HepG2 (cell line): Measurements from ENCODE around the gene ACADVL. TPM values are rescaled to one million over a fixed set of nuclear protein-coding genes. Genes with fewer than 3 reads are reported as not detected.

ENCODE experiments used
- ETV5 ChIP-seq: IDR thresholded peaks from 2 replicates; pipeline ENCODE4 v1.6.1; 2018; ENCODE audit warnings: missing biosample characterization, missing genetic modification reagents, inconsistent platforms, borderline replicate concordance
- HMGXB4 ChIP-seq, 2 experiments: sonication (generic) in 1 of 2; formaldehyde crosslinking in 1 of 2; IDR thresholded peaks; 2 replicates each; pipeline versions ENCODE4 v1.4.0 to v1.6.1; 2018 to 2020; ENCODE audit warnings: missing genetic modification reagents in 2 of 2, borderline replicate concordance in 1 of 2, low read depth in 1 of 2, mild to moderate bottlenecking in 1 of 2, missing biosample characterization in 1 of 2
- KAT7 ChIP-seq: IDR thresholded peaks from 2 replicates; pipeline ENCODE4 v1.6.1; 2018; ENCODE audit warnings: borderline replicate concordance, missing compliant biosample characterization
- KLF13 ChIP-seq: sonication (generic); formaldehyde crosslinking; IDR thresholded peaks from 2 replicates; pipeline ENCODE4 v1.4.0; 2020; ENCODE audit warnings: mild to moderate bottlenecking, missing genetic modification reagents
- LCORL ChIP-seq, 2 experiments: fragments of 450-650 bp in 1 of 2; sonication (generic) in 1 of 2; formaldehyde crosslinking in 1 of 2; IDR thresholded peaks; 2 replicates each; pipeline versions ENCODE4 v1.5.0 to v1.6.1; 2017 to 2020; ENCODE audit warnings: antibody characterized with exemption in 1 of 2, missing genetic modification reagents in 1 of 2
- NFKBIZ ChIP-seq: IDR thresholded peaks from 2 replicates; pipeline ENCODE4 v1.6.1; 2018; ENCODE audit warnings: missing genetic modification reagents, missing compliant biosample characterization
- SALL1 ChIP-seq: sonication (generic); formaldehyde crosslinking; IDR thresholded peaks from 2 replicates; pipeline ENCODE4 v1.8.0; 2022; ENCODE audit warnings: mild to moderate bottlenecking, missing genetic modification reagents
- SAP130 ChIP-seq: IDR thresholded peaks from 2 replicates; pipeline ENCODE4 v1.6.1; 2016; ENCODE audit warnings: low read depth
- SP5 ChIP-seq: IDR thresholded peaks from 2 replicates; pipeline ENCODE4 v1.6.1; 2016; ENCODE audit warnings: low read depth, borderline replicate concordance
- TFE3 ChIP-seq: IDR thresholded peaks from 2 replicates; pipeline ENCODE4 v1.6.1; 2016
- ZBTB42 ChIP-seq: sonication (generic); formaldehyde crosslinking; IDR thresholded peaks from 2 replicates; pipeline ENCODE4 v1.5.0; 2020; ENCODE audit warnings: mild to moderate bottlenecking, missing genetic modification reagents
- ZBTB8A ChIP-seq: sonication (generic); formaldehyde crosslinking; IDR thresholded peaks from 2 replicates; pipeline ENCODE4 v1.4.0; 2020; ENCODE audit warnings: mild to moderate bottlenecking, low read depth, missing genetic modification reagents, borderline replicate concordance
- ZNF101 ChIP-seq: sonication (generic); formaldehyde crosslinking; IDR thresholded peaks from 2 replicates; pipeline ENCODE4 v1.4.0; 2020; ENCODE audit warnings: mild to moderate bottlenecking, low read depth, missing genetic modification reagents, borderline replicate concordance
- ZNF510 ChIP-seq: sonication (generic); formaldehyde crosslinking; IDR thresholded peaks from 2 replicates; pipeline ENCODE4 v1.4.0; 2020; ENCODE audit warnings: low read depth, mild to moderate bottlenecking, missing genetic modification reagents
- ZNF776 ChIP-seq: sonication (generic); formaldehyde crosslinking; IDR thresholded peaks from 2 replicates; pipeline ENCODE4 v1.4.0; 2020; ENCODE audit warnings: mild to moderate bottlenecking, missing genetic modification reagents
- ZNF784 ChIP-seq: sonication (generic); formaldehyde crosslinking; IDR thresholded peaks from 2 replicates; pipeline ENCODE4 v1.5.1; 2020; ENCODE audit warnings: missing genetic modification reagents, mild to moderate bottlenecking, borderline replicate concordance
- ZNF841 ChIP-seq: sonication (generic); formaldehyde crosslinking; IDR thresholded peaks from 2 replicates; pipeline ENCODE4 v1.8.1; 2023; ENCODE audit warnings: missing genetic modification reagents, borderline replicate concordance
- polyA plus RNA-seq, 8 experiments: library from polyadenylated mRNA; depleted of rRNA in 3 of 8; stranded (reverse) in 7 of 8; unstranded in 1 of 8; fragments of >200 nt; fragmentation: Illumina TruSeq in 4 of 8; extraction: Trizol in 4 of 8; gene quantifications; 2 replicates each; pipeline versions ENCODE4 v1.2.1 to v1.2.3, GENCODE V29; 2011 to 2016; ENCODE audit warnings: low read depth in 4 of 8, missing spikeins in 1 of 8, mixed read lengths in 1 of 8; ENCODE audit not compliant: insufficient read depth in 1 of 8
- total RNA-seq, 5 experiments: library from RNA; depleted of rRNA; stranded (reverse); fragments of >200 nt; fragmentation: Illumina TruSeq; extraction: Trizol; gene quantifications; 2 replicates each; pipeline ENCODE4 v1.2.3, GENCODE V29; 2016; ENCODE audit warnings: low read depth in 1 of 5
- TF ChIP-seq, protein P1 (sequence below): IDR thresholded peaks from 2 replicates; pipeline ENCODE4 v1.6.1; 2016; ENCODE audit warnings: mild to moderate bottlenecking, missing biosample characterization, missing genetic modification reagents
- TF ChIP-seq, protein P2 (sequence below): sonication (generic); formaldehyde crosslinking; IDR thresholded peaks from 2 replicates; pipeline ENCODE4 v1.8.1; 2023; ENCODE audit warnings: mild to moderate bottlenecking, moderate library complexity, missing genetic modification reagents
- TF ChIP-seq, protein P3 (sequence below): sonication (generic); formaldehyde crosslinking; IDR thresholded peaks from 2 replicates; pipeline ENCODE4 v1.4.0; 2020; ENCODE audit warnings: missing genetic modification reagents

Gene ACADVL
- total and polyA plus RNA-seq, 2 of the 13 experiments (the other 11 are each of a cell fraction or from before 2014, with no cell fraction given): 219 to 412 TPM

- TF ChIP-seq ETV5 (peak; percentile 38; the same call in 1 of the 2 replicates), ZNF776 (CRISPR knock-in tag) (0 out of 2 replicates have a peak, but pooled peaks have one; percentile 40), ZNF784 (no peak), ZNF510 (no peak), ZNF101 (no peak), HMGXB4 (CRISPR knock-in tag; IDR thresholded peaks at IDR 0.05; ENCODE audit: borderline replicate concordance in 1 of 2, low read depth in 1 of 2) (peak in 1 of 2 experiments; percentile 52; a peak in 1 of 4 replicates), ZBTB42 (CRISPR knock-in tag) (no peak), SP5 (CRISPR knock-in tag) (peak; percentile 64; the same call in 1 of the 2 replicates), KLF13 (CRISPR knock-in tag) (no peak), NFKBIZ (CRISPR knock-in tag) (no peak), LCORL (IDR thresholded peaks at IDR 0.05) (no peak), LCORL (CRISPR knock-in tag; IDR thresholded peaks at IDR 0.05) (0 out of 2 replicates have a peak, but pooled peaks have one; percentile 29), ZNF841 (CRISPR knock-in tag) (no peak), TFE3 (CRISPR knock-in tag) (no peak), SALL1 (CRISPR knock-in tag) (peak; percentile 48; the same call in 1 of the 2 replicates), ZBTB8A (CRISPR knock-in tag) (peak; percentile 90; the same call in 1 of the 2 replicates), SAP130 (peak; percentile 59), KAT7 (CRISPR knock-in tag) (peak; percentile 30; the same call in 1 of the 2 replicates)
- TF ChIP-seq, protein P1, sequence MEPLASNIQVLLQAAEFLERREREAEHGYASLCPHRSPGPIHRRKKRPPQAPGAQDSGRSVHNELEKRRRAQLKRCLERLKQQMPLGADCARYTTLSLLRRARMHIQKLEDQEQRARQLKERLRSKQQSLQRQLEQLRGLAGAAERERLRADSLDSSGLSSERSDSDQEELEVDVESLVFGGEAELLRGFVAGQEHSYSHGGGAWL (CRISPR knock-in tag): 0 out of 2 replicates have a peak, but pooled peaks have one; percentile 39
- TF ChIP-seq, protein P2, sequence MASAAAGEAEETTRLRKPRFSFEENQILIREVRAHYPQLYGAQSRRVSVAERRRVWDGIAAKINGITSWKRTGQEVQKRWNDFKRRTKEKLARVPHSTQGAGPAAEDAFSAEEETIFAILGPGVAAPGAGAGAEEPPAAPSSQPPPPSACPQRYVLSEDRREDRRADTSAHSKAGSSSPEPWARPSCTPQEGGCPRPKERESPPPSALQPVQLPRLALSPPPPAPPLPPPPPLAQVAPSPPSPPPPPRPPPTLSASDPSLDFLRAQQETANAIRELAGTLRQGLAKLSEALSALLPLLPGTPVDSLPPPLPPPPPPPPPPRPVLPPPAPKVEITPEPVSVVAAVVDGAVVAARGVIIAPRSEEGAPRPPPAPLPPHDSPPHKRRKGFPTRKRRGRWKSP (CRISPR knock-in tag): no peak
- TF ChIP-seq, protein P3, sequence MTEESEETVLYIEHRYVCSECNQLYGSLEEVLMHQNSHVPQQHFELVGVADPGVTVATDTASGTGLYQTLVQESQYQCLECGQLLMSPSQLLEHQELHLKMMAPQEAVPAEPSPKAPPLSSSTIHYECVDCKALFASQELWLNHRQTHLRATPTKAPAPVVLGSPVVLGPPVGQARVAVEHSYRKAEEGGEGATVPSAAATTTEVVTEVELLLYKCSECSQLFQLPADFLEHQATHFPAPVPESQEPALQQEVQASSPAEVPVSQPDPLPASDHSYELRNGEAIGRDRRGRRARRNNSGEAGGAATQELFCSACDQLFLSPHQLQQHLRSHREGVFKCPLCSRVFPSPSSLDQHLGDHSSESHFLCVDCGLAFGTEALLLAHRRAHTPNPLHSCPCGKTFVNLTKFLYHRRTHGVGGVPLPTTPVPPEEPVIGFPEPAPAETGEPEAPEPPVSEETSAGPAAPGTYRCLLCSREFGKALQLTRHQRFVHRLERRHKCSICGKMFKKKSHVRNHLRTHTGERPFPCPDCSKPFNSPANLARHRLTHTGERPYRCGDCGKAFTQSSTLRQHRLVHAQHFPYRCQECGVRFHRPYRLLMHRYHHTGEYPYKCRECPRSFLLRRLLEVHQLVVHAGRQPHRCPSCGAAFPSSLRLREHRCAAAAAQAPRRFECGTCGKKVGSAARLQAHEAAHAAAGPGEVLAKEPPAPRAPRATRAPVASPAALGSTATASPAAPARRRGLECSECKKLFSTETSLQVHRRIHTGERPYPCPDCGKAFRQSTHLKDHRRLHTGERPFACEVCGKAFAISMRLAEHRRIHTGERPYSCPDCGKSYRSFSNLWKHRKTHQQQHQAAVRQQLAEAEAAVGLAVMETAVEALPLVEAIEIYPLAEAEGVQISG (CRISPR knock-in tag): peak; percentile 46; the same call in 1 of the 2 replicates
Observed at GRCh38 chr17:7237761-7238419, 18.2 kb downstream of the ACADVL start (continued).
